HG03280 (cell line): ENCODE measurements around the gene DYSF.

Source experiments
- ATAC-seq: cut with Tn5 transposase; IDR thresholded peaks from one replicate; pipeline ENCODE4 v1.9.1; 2021; ENCODE audit warnings: mild to moderate bottlenecking, moderate library complexity; ENCODE audit not compliant: unreplicated experiment

Gene DYSF

DNA sequence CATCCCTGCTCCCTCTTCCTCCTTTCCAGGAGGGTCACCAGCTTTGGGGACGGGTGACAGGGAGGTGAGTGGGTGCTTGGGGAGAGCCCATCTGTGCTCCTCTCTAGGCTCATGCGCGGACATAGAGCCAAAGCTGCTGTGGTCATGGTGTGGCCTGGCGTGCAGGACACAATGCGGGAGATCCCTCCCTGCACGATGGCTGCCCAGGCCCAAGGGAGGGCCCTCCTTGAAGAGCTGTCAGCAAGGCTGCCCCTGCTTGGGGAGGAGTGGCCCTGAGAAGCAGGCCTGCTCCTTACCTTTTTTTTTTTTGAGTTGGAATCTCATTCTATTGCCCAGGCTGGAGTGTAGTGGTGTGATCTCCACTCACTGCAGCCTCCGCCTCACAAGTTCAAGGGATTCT lies 111.4 kb downstream of the DYSF start:
- ATAC-seq, result no peak

DNA sequence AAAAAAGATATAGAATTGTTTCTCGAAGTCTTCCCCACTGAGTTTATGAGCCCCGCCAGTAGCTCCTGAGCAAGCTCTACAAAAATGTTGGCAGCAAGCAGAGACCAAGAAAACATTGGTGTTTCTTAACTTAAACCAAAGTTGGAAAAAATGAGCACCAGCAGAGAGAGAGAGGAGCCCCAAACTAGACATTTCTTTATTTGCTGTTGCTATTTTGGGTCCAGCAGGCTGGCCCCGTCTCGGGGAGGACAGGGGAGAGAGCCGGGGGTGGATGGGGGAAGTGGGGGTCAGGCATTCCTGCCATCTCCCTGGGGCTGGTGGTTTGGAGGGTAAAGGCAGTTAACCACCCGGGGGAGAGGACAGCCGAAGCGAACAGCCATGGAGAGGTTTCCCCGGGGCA lies 113.0 kb downstream of the DYSF start:
- ATAC-seq, result no peak

DNA sequence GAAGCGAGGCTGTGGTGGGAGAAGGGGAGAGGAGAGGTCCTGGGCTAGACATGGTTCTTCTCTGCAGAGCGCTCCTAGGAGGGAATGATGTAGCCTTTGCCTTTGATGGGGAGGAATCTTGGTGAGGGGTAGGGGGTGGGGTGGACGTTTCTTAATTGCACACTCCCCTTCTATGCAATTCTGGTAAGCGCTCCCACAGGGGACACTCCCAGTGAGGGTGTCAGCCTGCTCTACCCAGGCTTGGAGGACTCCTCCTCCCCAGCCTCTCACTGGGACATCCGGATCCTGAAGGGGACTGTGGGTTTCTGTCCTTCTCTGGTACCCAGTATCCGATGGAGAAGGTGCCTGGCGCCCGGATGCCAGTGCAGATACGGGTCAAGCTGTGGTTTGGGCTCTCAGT lies 114.3 kb downstream of the DYSF start:
- no peak for ATAC-seq

DNA sequence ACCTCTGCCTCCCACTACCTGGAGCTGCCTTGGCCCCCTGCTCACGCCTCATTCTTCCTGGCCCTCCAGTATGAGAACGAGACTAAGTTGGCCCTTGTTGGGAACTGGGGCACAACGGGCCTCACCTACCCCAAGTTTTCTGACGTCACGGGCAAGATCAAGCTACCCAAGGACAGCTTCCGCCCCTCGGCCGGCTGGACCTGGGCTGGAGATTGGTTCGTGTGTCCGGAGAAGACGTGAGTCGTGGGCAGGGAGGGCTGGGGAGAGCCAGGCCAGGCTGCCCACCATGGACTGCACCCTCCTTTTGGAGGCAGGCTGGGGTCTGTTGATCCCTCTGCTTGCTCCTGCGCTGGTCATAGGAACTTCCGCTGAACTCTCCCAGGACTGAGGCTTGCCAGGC lies 114.7 kb downstream of the DYSF start:
- no peak for ATAC-seq

DNA sequence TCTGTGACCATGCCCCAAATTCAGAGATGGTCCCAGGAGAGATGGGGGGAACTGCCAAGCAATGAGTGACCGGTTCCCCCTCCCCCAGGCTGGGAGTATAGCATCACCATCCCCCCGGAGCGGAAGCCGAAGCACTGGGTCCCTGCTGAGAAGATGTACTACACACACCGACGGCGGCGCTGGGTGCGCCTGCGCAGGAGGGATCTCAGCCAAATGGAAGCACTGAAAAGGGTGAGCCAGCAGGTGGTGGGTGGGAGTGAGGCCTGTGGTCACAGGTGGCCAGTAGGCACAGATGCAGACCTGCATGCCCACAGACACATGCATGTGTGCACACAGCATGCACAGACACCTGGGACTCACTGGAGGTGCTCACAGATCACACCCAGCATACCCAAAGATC lies 117.2 kb downstream of the DYSF start:
- ATAC-seq, result no peak

DNA sequence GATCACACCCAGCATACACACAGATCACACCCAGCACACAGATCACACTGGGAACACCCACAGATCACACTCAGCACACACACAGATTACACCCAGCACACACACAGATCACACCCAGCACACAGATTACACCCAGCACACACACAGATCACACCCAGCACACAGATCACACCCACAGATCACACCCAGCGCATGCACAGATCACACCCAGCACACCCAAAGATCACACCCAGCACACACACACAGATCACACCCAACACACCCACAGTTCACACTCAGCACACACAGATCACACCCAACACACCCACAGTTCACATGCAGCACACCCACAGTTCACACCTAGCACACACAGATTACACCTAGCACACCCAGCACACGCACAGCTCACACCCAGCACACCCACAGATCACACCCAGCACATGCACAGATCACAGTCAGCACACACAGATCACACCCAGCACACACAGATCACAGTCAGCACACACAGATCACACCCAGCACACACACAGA lies 117.6 kb downstream of the DYSF start:
- ATAC-seq, result no peak

DNA sequence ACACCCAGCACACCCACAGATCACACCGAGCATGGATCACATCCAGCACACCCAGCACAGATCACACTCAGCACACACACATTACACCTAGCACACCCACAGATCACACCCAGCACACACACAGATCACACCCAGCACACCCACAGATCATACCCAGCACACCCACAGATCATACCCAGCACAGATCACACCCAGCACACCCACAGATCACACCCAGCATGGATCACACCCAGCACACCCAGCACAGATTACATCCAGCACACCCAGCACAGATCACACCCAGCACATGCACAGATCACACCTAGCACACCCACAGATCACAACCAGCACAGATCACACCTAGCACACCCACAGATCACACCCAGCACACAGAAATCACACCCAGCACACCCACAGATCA lies 118.6 kb downstream of the DYSF start:
- ATAC-seq, result no peak

DNA sequence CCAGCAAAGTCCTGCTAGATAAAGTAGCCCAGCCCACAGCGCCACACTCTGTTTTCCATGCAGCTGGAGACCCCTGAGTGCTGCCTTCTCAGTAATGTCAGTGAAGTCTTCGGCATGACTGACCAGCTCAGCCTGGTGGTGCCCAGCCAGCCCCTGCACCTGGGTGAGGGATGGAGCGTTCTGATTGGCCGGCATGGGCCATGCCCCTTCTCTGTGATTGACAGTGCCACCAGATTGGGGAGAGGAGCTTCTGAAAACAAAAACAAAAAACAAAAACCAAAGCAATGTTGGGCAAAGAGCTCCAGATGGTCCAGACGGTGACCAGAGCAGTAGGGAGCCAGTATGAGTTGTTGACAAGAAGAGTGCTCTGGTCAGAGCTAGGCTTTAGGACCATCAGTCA lies 122.6 kb downstream of the DYSF start:
- no peak for ATAC-seq

DNA sequence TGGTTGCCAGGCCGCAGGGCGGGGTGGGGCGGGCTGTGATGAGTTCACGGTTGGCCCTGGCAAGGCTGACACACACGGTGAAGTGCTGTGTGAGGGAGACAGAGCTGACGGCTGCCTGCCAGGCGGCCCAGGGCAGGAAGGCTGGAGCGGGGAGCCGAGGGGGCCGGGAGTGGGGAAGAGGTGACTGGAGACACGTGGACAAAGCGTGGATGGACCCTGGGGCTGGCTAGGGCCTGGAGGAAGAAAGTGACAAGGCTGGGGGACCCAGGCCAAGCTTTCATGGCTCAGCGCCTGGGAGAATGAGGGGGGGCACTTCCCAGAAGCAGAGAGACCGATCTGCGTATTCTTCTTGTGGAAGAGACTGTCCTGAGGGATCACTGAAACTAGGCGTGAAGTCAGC lies 123.2 kb downstream of the DYSF start:
- ATAC-seq, result no peak

DNA sequence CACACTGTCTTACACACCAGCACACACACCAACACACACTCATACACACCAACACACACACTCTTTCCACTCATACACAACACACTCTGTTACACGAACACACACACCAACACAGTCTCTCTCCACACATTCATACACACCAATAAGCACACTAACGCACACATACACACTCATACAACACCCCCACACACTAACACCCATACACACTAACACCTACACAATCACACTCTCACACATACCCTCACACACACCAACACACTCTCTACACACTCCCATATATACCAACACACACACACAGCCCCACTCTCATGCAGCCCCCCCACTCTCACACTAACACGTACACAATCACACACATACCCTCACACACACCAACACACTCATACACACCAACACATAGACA lies 123.8 kb downstream of the DYSF start:
- ATAC-seq, result no peak

DNA sequence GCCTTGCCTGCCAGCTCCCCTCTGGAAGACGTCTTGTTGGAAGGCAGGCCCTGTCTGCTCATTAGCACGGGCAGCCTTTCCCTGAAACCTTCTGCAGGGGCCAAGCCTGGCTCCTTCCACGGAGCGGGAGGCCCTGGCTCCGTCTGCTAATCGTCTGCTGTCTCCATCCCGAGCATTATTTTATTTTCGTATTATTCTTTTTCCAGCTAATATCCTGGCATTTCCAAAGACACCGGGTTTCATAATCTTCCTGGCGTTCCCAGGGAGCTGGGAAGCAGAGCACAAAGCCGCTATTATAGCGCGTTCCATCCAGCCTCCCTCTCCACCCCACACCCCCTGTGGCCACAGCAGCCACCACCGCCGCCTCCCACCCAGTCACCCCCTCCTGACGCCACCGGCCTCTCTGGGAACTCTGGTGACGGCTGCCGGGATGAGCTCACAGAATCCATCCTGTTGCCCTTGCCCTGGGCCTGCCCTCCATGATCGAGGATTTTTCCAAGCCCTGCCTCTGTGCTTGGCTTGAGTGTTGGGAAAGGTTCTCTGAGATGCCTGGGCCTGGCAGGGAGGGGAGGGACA lies 125.5 kb downstream of the DYSF start:
- no peak for ATAC-seq

DNA sequence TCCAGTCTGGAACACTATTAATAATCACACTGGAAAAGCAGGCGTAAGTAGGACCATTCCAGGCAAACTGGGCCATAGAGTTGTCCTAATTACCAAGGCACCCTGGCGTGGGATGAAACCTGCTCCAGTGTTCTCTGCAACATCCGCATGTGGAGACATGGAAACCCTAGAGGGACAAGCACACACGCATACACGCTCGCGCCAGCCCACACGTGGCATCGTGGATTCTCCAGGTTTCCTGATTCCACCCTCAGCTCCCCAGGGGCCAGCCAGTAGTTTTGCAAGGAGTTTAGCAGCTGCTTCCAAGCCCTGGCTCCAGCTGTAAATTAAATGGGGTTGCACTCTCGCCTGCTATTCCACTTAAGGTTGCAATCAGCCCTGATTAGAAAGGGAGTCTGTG lies 127.7 kb downstream of the DYSF start:
- no peak for ATAC-seq

DNA sequence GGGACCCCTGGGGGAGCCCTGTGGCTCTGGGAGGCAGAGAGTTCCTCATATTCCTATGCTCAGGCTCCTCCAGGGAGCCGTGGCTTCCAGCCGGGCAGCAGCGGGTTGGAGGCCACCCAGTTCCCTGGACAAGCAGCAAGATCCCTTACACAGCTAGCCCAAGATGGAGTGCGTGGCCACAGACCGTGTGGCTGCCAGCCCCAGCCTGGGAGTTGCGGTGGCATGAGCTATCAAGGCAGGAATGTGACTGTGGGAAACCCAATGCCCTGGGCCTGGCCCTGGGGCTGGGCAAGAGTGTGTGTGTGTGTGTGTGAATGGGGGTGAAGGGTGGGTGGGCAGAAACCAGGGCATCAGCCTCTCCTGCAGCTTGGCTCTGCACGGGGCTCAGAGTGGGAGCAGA lies 130.5 kb downstream of the DYSF start:
- no peak for ATAC-seq

DNA sequence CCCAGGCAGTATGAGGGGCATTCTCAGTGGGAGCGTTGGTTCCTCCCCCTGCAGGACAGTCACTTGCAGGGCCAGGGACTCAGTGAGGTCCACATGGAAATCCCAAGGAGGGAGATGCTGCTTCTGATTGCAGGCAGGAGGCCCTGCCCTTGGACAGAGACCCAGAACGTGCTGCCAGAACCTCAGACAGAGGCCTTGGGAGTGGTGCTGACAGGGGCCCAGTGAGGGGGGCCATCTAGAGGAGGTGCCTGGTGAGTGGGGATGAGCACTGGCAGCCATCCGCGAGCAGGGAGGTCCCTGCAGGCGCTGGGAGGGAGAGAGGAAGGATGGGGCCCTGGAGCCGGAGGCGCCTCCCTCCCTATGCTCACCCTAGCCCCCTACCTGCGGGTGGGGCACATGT lies 133.1 kb downstream of the DYSF start:
- no peak for ATAC-seq

DNA sequence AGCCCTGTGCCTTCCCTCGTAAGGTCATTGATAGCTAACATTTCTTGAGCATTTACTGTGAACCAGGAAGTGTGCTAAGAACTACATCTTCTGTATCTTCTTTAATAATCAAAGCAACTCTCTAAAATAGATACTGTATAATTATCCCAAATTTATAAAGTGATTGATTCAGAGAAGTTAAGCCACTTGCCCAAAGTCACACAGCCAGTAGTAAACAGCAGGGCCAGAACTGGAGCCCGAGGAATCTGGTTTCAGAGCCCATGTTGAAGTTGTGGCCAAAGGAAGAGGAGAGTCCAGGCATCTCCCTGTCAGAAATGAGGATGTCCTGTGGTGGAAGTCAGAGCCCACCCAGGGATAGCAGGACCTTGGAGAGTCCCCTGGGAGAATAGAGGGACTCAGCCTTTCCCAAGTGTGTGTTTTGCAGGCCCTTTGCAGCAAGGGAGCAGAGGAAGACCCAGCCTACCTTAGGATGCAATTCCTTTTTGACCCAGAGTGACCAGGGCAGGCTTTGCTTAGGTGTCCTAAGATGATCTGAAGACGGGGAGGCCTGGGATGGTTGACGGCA lies 134.2 kb downstream of the DYSF start:
- no peak for ATAC-seq

DNA sequence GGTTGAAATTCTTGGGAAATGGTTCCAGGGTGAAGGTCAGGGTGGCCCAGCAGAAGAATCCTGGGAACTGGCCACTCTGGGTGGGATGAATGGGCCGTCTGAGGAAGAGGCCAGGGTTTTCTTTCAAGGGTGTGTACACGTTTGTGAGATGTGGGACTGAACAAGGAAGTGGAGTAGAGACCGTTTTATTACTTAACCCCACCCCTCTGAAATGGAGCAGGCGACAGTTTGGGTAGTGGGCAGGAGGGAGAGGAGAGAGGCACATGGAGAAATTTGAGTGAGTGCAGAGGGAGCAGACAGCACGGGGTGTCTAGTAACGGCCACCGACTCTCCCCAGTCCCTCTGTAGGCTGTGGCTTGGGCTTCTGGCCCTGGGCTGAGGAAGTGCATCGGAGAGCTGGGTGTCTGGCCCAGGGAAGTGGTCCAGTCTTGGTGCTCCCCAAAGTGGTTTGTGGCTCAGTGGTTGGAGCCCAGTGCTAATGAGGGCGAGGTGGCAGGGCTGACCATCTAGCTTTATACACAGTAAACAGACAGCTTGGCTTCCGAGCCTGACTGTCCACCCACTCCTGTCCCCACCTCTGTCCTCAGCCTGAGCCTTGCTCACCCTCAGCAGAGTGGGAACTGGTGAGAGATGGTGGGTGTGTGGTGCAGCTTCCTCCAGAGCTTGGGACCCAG lies 135.3 kb downstream of the DYSF start:
- ATAC-seq, result no peak

DNA sequence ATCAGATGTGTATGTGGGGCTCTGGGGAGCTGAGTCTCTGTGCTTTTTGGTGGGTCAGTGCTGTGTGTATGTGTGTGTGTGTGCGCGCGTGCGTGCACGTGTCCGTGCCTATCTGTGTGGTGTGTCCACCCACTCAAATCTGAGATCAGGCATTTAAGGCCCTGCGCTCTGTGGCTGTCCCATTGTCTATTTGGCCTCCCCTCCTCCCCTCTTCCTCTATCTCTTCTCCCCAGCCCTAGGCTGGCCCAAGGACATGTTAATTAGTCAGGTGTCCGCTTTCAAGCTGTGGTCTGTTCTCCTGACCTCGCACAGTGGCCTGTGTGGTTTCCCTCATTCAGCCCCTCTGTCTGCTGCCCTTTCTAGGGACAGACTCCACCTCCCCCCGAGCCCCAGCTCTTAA lies 136.4 kb downstream of the DYSF start:
- no peak for ATAC-seq

DNA sequence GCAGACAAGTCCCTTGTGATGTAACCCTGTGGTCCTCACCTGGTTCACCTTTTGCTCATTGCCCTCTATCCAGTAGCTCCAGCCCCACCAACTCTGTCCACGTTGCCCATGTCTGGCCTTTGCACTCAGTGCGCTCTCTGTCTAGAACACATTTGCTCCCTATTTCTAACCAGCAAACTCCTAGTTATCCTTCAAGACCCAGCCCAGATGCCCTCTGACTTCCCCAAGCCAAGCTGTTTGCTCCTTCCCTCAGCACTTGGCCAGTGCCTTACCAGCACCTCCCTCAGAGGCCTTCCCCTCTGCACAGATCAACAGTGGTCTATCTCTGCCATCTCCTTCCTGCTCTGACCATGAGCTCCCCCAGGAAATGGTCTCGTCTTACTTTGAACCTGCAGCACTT lies 137.7 kb downstream of the DYSF start:
- ATAC-seq, result no peak

DNA sequence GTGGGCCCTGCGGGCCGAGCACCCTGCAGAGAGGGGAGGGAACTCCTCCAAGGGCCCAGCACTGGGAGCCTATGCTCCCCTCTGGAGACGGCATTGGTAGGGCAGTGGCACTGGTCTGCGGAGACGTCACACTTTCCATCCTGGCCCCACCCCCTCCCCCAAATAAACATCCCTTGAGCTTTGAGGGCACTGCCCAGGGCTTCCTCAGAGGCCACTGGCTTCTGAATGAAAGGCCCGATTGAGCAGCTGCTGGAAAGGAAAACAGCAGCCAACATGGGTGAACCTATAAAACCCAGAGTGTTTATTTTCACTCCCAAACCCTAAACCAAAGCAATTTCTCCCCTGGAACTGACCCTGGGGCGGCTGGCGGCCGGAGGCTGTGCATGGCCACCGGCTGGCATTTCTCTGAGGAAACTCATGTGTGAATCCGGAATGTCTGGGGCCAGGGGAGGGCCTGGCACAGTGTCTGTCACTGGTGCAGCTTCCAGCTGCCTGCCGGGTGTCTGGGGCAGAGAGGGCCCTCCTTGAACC lies 138.9 kb downstream of the DYSF start:
- ATAC-seq, result no peak

DNA sequence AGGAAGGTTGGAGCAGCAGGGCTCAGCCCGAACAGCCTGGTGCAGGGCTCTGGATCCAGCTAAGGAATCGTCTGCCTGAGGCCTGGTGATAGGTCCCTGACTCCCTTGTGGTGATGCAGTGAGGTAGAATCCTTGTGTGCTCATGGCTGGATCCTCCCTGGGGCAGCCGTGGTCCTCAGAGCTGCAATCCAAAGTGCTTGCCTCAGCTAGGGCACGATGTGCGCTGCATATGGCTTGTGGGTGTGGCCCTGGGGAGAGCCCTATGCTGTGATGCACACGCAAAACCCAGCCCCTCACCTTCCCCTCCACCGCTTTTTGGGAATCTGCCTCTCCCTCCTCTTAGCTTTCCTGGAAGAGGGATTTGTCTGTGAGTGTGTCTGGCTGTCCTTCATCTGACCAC lies 142.2 kb downstream of the DYSF start:
- no peak for ATAC-seq

DNA sequence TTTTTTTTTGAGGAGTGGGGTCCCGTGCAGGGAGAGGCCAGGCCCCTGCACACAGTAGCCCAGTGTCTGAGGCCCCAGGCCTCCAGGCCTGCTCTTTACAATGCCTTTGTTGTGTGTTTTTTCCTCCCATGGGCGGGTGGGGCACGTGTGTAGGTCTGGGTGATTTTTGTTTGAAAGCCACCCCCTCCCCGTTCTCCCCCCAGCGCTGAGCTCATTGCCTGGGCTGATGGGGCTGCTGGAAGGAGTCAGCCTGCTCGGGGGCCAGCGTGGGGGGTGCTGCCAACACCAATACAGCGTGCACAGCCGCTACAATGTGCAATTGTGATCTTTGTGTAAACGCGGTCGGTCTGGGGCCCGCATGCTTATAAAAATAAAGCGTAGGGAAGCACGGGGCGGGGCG lies 142.7 kb downstream of the DYSF start:
- ATAC-seq, result no peak

DNA sequence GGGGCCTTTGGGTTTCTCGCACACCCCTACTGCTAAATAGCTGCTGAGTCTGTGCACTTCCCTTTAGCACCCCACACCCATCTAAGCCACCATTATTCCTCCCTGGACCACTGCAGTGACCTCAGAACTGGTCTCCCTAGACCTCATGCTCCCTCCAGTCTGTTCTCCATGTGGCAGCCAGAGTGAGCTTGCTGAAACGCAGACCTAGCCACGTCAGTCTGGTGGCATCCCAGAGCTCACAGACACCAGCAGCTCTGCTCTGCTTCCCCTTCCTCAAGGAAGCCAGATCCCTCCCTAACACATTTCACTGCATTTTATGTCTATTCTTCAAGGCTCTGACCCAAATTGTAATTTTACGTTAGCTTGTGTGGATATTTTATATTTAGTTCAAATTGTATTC lies 144.4 kb downstream of the DYSF start:
- ATAC-seq, result no peak
